Upper lobe of left lung (tissue), 4 donors: ENCODE results near the gene TADA2A.

Experiments used
- CTCF ChIP-seq, 6 experiments: fragments of 450-650 bp in 4 of 6; fragments of 200-600 bp in 2 of 6; sonication (generic) in 2 of 6; IDR thresholded peaks; one replicate each; pipeline ENCODE4 v1.5.1; 2016 to 2019; ENCODE audit warnings: antibody characterized with exemption in 6 of 6
- EP300 ChIP-seq, 4 donors: sonication (generic); formaldehyde crosslinking; IDR thresholded peaks; one replicate each; pipeline ENCODE4 v1.5.1; 2017; ENCODE audit warnings: antibody characterized with exemption in 4 of 4, control low read depth in 2 of 4
- POLR2A ChIP-seq, 4 donors: fragments of 450-650 bp; IDR thresholded peaks; one replicate each; pipeline ENCODE4 v1.5.1; 2016 to 2017; ENCODE audit warnings: antibody characterized with exemption in 4 of 4, mild to moderate bottlenecking in 2 of 4
- POLR2AphosphoS5 ChIP-seq, 2 donors: sonication (generic); formaldehyde crosslinking; IDR thresholded peaks; one replicate each; pipeline ENCODE4 v1.5.1; 2017; ENCODE audit warnings: antibody characterized with exemption in 2 of 2

GRCh38 chr17:37502009-37502936 is 95.6 kb downstream of the TADA2A start:
- TF ChIP-seq CTCF (IDR thresholded peaks at IDR 0.05), result no peak
- no peak for TF ChIP-seq POLR2AphosphoS5 (IDR thresholded peaks at IDR 0.05)
- no peak for TF ChIP-seq POLR2A (IDR thresholded peaks at IDR 0.05)
- TF ChIP-seq EP300 (IDR thresholded peaks at IDR 0.05), result no peak
